Measurements from ENCODE around the gene RBM18. TPM values are rescaled to one million over a fixed set of nuclear protein-coding genes. Genes with fewer than 3 reads are reported as not detected.

Gene RBM18
- total RNA-seq, 1 donor from 2014 or later, result 29.1 TPM

GRCh38 chr9:122219856-122220672, 44.6 kb downstream of the RBM18 start:
- no peak overlapping the region for H3K4me3 ChIP-seq (ENCODE audit: insufficient read depth, low read depth, low read length)

DNA sequence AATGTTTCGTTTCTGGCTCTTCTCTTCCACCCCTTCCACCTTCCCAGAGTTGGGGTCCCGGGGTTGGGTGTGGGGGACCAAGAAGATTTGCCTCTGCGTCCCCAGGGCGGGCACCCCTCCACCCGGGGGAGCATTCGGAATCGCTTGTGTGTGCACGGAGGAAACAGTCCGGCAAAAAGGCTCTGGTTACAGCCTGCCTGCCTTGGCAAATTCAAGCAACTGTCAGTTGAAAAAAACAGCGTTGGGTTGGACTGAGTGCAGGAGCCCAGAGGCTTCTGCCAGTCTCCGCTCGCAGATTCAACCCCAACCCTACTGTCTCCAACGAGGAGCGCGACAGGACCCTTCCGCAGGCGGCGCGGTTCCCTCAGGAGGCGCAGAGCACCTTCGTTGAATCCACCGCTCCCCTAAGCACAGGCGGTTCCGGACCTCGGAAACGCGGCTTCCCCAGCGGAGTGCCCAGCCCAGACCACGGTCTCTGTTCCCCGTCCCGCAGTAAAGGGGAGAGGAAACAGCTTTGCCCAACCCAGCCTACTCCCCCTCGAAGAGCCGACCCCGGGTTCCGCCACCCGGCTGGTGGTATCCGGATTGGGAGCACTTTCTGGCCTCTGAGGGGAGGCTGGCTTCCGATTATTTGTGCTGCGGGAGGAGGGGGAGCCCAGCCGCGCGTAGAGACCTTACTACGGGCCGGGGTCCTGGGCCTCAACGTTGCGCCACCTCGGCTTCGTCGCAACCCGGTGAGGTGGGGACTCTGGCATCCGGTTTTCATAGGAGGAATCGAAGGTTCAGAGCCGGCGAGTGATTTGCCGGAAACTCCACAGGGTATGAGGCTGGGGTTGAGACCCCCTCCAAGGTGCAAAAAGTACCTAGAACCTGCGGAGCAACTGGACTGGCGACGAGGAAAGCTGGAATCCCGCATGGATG, 45.4 kb downstream of the RBM18 start:
- Histone ChIP-seq H3K79me2 (ENCODE audit: insufficient read depth, low read length) (no peaks in the 10 kb centered on the region), H3K36me3 (ENCODE audit: insufficient read depth, low read length) (no peaks in the 10 kb centered on the region), H3K9me3 (ENCODE audit: insufficient read depth, low read depth, low read length) (no peaks in the 10 kb centered on the region), H3K4me3 (ENCODE audit: insufficient read depth, low read depth, low read length) (no peak overlapping the region), H3K27ac (ENCODE audit: low read depth, low read length) (no peak overlapping the region), H3K9ac (ENCODE audit: low read length) (no peak overlapping the region), H3K27me3 (ENCODE audit: insufficient read depth, low read length) (peaks cover 98% of the 10 kb centered on the region), H3K4me1 (ENCODE audit: insufficient read depth, low read length) (no peaks in the 10 kb centered on the region), H4K20me1 (ENCODE audit: insufficient read depth, low read length) (peaks cover 27% of the 10 kb centered on the region), H3K4me2 (ENCODE audit: low read length) (peak overlapping the region; percentile 42), H2AFZ (ENCODE audit: low read depth, low read length) (no peak overlapping the region)
- Mint-ChIP-seq H3K36me3 (ENCODE audit: low read depth, unreplicated experiment) (no peaks in the 10 kb centered on the region), H3K4me1 (ENCODE audit: low read depth, unreplicated experiment) (no peaks in the 10 kb centered on the region), H3K27me3 (ENCODE audit: low read depth, unreplicated experiment) (peaks cover 95% of the 10 kb centered on the region), H3K4me3 (ENCODE audit: unreplicated experiment) (peak overlapping the region; percentile 34), H3K9me3 (ENCODE audit: unreplicated experiment) (peaks cover 24% of the 10 kb centered on the region), H3K27ac (ENCODE audit: unreplicated experiment) (no peak overlapping the region)
- no peak for FAIRE-seq
- DNase-seq (ENCODE audit: low read depth), result no peak
- TF ChIP-seq CTCF (IDR thresholded peaks at IDR 0.05; ENCODE audit: insufficient read depth, low read depth, low read length), result no peak
- TF ChIP-seq EZH2 (IDR thresholded peaks at IDR 0.05; ENCODE audit: insufficient read depth, low read length), result peak; percentile 84

More at GRCh38 chr9:122219856-122220672, 44.6 kb downstream of the RBM18 start:
- no peak overlapping the region for H3K27ac ChIP-seq (ENCODE audit: low read depth, low read length)
- FAIRE-seq, result no peak
- no peak overlapping the region for H3K9ac ChIP-seq (ENCODE audit: low read length)
- H3K4me2 ChIP-seq (ENCODE audit: low read length), result peak overlapping the region; percentile 42
- peaks cover 3% of the 10 kb centered on the region for H3K9me3 ChIP-seq (ENCODE audit: insufficient read depth, low read depth, low read length)
- TF ChIP-seq EZH2 (IDR thresholded peaks at IDR 0.05; ENCODE audit: insufficient read depth, low read length) (peak; percentile 85), CTCF (IDR thresholded peaks at IDR 0.05; ENCODE audit: insufficient read depth, low read depth, low read length) (no peak)
- H3K27me3 ChIP-seq (ENCODE audit: insufficient read depth, low read length), result peaks cover 98% of the 10 kb centered on the region
- Mint-ChIP-seq H3K27ac (ENCODE audit: unreplicated experiment) (no peak overlapping the region), H3K9me3 (ENCODE audit: unreplicated experiment) (peaks cover 27% of the 10 kb centered on the region), H3K27me3 (ENCODE audit: low read depth, unreplicated experiment) (peaks cover 95% of the 10 kb centered on the region), H3K36me3 (ENCODE audit: low read depth, unreplicated experiment) (peaks cover 3% of the 10 kb centered on the region), H3K4me3 (ENCODE audit: unreplicated experiment) (no peak overlapping the region), H3K4me1 (ENCODE audit: low read depth, unreplicated experiment) (no peaks in the 10 kb centered on the region)
- DNase-seq (ENCODE audit: low read depth), result no peak
- H3K4me1 ChIP-seq (ENCODE audit: insufficient read depth, low read length), result no peaks in the 10 kb centered on the region
- no peak overlapping the region for H2AFZ ChIP-seq (ENCODE audit: low read depth, low read length)
- H4K20me1 ChIP-seq (ENCODE audit: insufficient read depth, low read length), result peaks cover 27% of the 10 kb centered on the region
- H3K36me3 ChIP-seq (ENCODE audit: insufficient read depth, low read length), result no peaks in the 10 kb centered on the region
- H3K79me2 ChIP-seq (ENCODE audit: insufficient read depth, low read length), result no peaks in the 10 kb centered on the region
